ENCODE measurements around the gene LRIG1.

Gene LRIG1

DNA sequence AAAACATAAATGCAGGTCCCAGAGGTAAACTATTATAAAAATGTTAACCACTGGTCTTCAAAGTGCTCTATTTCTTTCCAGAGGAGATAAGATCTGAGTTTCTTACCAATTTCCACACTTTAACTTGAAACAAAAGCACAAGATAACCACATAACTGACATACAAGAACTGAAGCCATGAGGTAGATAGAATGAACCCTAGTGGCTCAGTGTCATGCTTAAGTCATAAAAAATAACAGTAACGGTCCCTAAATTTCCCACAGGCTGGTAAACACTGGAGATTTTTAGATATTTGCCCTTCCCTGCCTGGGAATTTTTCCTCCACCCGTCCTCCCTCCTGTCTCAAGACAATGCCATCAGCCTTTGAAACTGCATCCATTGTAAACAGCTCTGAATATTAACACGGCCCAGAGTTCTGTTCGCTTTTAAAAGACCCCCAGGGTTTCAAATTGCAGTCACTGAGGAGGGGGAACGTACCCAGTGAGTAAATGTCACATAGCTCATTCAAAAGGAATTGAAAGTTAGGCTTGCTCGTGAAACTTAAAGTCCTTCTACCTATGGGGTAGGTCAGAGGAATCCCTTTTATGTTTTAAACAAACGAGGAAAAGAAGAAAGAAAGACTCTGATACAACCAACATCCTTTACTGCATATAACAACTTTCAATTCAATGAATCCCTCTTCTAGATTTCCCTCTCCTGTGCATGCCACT, 5.7 kb downstream of the LRIG1 start:
- TF ChIP-seq, protein P1, sequence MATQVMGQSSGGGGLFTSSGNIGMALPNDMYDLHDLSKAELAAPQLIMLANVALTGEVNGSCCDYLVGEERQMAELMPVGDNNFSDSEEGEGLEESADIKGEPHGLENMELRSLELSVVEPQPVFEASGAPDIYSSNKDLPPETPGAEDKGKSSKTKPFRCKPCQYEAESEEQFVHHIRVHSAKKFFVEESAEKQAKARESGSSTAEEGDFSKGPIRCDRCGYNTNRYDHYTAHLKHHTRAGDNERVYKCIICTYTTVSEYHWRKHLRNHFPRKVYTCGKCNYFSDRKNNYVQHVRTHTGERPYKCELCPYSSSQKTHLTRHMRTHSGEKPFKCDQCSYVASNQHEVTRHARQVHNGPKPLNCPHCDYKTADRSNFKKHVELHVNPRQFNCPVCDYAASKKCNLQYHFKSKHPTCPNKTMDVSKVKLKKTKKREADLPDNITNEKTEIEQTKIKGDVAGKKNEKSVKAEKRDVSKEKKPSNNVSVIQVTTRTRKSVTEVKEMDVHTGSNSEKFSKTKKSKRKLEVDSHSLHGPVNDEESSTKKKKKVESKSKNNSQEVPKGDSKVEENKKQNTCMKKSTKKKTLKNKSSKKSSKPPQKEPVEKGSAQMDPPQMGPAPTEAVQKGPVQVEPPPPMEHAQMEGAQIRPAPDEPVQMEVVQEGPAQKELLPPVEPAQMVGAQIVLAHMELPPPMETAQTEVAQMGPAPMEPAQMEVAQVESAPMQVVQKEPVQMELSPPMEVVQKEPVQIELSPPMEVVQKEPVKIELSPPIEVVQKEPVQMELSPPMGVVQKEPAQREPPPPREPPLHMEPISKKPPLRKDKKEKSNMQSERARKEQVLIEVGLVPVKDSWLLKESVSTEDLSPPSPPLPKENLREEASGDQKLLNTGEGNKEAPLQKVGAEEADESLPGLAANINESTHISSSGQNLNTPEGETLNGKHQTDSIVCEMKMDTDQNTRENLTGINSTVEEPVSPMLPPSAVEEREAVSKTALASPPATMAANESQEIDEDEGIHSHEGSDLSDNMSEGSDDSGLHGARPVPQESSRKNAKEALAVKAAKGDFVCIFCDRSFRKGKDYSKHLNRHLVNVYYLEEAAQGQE (IDR thresholded peaks at IDR 0.05; ENCODE audit: insufficient read depth in 1 of 2, low read depth in 2 of 2, low read length in 2 of 2) = no peak
- TF ChIP-seq FOXP2 (optimal IDR thresholded peaks at IDR 0.05; ENCODE audit: borderline replicate concordance, extremely low read depth, extremely low read length, insufficient read depth) = no peak
- no peak for TF ChIP-seq TAF1 (IDR thresholded peaks at IDR 0.05; ENCODE audit: borderline replicate concordance, insufficient read depth, low read length)
- TF ChIP-seq POLR2AphosphoS5 (IDR thresholded peaks at IDR 0.05; ENCODE audit: low read depth, low read length) = no peak

DNA sequence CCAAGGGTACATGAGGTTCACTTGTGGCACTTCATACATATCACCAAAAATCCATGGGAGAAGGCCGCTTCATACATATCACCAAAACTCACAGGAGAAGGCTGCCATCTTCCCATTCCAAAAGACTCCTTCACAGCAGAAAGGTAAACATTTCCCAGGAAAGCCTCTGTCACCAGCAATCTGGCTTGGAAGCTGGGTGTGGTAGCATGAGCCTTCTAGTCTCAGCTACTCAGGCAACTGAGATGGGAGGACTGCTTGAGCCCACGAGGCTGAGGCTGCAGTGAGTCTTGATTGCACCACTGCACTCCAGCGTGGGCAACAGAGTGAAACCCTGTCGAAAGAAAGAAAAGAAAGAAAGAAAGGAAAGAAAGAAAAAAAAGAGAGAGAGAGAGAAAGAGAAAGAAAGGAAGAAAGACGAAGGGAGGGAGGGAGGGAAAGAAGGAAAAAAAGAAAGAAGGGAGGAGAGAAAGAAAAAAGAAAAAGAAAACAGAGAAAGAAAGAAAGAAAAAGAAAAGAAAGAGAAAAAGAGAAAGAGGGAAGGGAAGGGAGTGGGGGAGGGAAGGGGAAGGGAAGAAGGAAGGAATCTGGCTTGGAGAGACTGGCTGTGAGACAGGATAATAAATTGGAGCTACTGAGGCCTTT, 7.2 kb downstream of the LRIG1 start:
- TF ChIP-seq, protein P1 (IDR thresholded peaks at IDR 0.05; ENCODE audit: insufficient read depth in 1 of 2, low read depth in 2 of 2, low read length in 2 of 2) = no peak

DNA sequence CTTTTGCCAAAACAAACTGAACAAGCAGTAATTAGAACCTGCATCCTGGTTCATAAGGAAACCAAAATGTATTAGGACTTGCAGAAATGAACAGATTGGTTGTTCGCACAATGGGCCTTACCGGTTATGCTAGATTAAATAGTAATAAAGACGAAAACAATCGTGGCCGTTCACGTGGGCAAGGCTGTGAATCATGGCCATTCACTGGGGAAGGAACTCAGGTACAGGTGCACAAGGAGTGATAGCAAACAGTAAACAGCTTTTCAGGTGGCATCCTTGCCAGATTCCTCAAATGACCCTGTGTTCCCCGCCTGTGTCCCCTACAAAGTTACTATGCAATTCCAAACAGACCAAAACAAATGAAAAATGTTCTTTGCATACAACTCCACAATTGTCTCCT, 8.2 kb downstream of the LRIG1 start:
- TF ChIP-seq TAF1 (IDR thresholded peaks at IDR 0.05; ENCODE audit: borderline replicate concordance, insufficient read depth, low read length) = no peak

DNA sequence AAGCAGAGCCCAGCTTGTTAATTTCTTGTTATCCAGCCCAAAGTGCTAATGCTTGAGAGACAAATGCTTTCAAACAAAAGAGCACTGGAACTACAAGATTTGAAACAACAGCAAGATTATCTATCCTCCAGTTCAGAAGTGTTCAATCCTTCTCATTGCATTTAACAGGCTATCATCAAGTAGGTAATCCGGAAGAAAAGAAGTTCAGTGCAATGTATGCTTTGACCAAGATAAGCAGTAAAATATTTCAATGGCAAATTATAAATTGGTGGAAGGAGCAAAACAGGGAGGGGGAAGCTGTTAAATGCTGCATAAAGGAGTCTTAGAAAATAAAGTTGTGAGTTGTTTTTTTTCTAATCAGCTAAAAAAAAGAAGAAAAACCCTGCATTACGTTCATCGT, 8.8 kb downstream of the LRIG1 start:
- no peak for TF ChIP-seq TAF1 (IDR thresholded peaks at IDR 0.05; ENCODE audit: borderline replicate concordance, insufficient read depth, low read length)
- TF ChIP-seq FOXP2 (optimal IDR thresholded peaks at IDR 0.05; ENCODE audit: borderline replicate concordance, extremely low read depth, extremely low read length, insufficient read depth) = no peak
- TF ChIP-seq POLR2AphosphoS5 (IDR thresholded peaks at IDR 0.05; ENCODE audit: low read depth, low read length) = no peak
- TF ChIP-seq, protein P1 (IDR thresholded peaks at IDR 0.05; ENCODE audit: insufficient read depth in 1 of 2, low read depth in 2 of 2, low read length in 2 of 2) = no peak
- TF ChIP-seq SIN3A (IDR thresholded peaks at IDR 0.05; ENCODE audit: borderline replicate concordance, insufficient read depth, low read length) = no peak

DNA sequence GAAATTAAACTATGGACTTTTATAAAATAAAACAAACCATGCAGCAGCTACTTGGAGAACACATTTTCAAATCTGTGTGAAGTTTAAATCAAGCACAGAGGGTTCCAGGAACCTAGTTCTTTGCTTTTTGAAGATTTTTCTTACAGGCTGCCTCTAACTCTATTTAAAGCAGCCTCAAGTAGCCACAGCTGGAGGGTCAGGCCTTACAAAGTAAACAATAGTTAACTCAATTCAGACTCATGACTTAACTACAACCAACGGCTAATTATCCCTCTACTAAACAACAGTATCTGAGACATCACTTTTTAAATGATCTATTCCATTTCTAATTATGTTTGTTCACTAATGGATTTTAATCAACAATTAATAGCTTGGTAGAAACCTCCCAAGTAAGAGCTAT, 9.8 kb downstream of the LRIG1 start:
- no peak for TF ChIP-seq FOXP2 (optimal IDR thresholded peaks at IDR 0.05; ENCODE audit: borderline replicate concordance, extremely low read depth, extremely low read length, insufficient read depth)
- TF ChIP-seq POLR2AphosphoS5 (IDR thresholded peaks at IDR 0.05; ENCODE audit: low read depth, low read length) = no peak
- TF ChIP-seq TAF1 (IDR thresholded peaks at IDR 0.05; ENCODE audit: borderline replicate concordance, insufficient read depth, low read length) = no peak
- TF ChIP-seq SIN3A (IDR thresholded peaks at IDR 0.05; ENCODE audit: borderline replicate concordance, insufficient read depth, low read length) = no peak
- TF ChIP-seq, protein P1 (IDR thresholded peaks at IDR 0.05; ENCODE audit: insufficient read depth in 1 of 2, low read depth in 2 of 2, low read length in 2 of 2) = no peak

Data from PFSK-1 (cell line).